ENCODE measurements around the gene NKAIN2.
"Not testable (repeated sequence)": the region's sequence is repeated elsewhere in the genome, so short reads cannot be mapped to it uniquely, and the experiment has no call there.

DNA sequence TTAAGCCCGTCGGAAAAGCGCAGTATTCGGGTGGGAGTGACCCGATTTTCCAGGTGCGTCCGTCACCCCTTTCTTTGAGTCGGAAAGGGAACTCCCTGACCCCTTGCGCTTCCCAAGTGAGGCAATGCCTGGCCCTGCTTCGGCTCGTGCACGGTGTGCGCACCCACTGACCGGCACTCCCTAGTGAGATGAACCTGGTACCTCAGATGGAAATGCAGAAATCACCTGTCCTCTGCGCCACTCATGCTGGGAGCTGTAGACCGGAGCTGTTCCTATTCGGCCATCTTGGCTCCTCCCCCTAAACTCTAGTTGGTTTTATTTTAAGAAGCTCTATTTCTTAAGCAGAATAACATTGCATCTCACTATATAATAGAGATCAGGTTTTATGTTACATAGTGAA is 908.9 kb downstream of the NKAIN2 start:
- TF ChIP-seq, protein P1, sequence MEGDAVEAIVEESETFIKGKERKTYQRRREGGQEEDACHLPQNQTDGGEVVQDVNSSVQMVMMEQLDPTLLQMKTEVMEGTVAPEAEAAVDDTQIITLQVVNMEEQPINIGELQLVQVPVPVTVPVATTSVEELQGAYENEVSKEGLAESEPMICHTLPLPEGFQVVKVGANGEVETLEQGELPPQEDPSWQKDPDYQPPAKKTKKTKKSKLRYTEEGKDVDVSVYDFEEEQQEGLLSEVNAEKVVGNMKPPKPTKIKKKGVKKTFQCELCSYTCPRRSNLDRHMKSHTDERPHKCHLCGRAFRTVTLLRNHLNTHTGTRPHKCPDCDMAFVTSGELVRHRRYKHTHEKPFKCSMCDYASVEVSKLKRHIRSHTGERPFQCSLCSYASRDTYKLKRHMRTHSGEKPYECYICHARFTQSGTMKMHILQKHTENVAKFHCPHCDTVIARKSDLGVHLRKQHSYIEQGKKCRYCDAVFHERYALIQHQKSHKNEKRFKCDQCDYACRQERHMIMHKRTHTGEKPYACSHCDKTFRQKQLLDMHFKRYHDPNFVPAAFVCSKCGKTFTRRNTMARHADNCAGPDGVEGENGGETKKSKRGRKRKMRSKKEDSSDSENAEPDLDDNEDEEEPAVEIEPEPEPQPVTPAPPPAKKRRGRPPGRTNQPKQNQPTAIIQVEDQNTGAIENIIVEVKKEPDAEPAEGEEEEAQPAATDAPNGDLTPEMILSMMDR (IDR thresholded peaks at IDR 0.05; ENCODE audit: insufficient read depth, low read length, poor library complexity, severe bottlenecking) = not testable (repeated sequence)
- not testable (repeated sequence) for TF ChIP-seq EZH2phosphoT487 (conservative IDR thresholded peaks at IDR 0.05; ENCODE audit: low read length)
